SK-N-DZ (cell line): Measurements from ENCODE around the gene FAM24B.

Experiments
- DNase-seq: peaks from one replicate; pipeline ENCODE4 v3.0.0-alpha.2; 2015; ENCODE audit warnings: low spot score

The FAM24B gene

DNA sequence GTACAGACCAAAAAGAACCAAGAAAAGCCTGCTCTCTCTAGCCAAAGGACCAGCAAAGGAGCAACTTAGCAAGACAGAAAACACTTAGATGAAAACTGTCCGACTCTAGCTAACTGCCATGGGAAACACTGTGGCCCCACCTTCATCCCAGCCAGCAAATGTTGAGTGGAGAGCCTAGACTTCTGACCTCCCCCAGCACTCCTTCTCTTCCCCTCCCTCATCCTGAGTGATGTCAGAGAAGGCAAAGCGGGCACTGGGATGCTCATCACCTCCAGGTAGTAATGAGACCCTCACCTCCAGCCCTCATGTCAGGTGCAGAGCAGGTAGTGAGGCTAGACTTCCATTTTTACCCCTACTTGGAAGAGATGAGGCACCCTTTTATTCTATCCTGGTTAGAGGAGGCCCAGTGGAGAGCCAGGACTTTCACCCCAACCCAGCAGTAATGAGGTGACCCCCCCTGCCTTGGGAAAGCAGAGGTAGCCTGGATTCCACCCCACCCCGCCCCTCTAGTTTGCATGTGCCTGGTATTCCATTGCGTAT is 50.6 kb downstream of the FAM24B start:
- no peak for DNase-seq

DNA sequence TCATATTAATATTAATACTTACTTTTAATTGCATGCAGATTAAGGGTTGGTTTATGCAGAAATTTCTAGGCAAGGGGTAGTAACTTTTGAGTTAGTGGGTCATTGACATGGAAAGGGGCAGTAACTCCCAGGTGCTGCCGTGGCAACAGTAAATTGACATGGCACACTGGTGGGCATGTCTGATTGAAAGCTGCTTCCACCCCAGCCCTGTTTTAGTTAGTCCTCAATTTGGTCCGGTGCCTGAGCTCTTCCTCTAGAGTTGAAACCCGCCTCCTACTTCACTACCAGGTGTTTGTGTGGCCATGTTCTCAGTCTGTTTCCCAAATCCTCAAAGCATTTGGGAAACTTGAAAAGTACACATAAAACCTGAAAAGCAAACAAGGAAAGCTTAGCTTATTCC is 52.1 kb downstream of the FAM24B start:
- DNase-seq: no peak

DNA sequence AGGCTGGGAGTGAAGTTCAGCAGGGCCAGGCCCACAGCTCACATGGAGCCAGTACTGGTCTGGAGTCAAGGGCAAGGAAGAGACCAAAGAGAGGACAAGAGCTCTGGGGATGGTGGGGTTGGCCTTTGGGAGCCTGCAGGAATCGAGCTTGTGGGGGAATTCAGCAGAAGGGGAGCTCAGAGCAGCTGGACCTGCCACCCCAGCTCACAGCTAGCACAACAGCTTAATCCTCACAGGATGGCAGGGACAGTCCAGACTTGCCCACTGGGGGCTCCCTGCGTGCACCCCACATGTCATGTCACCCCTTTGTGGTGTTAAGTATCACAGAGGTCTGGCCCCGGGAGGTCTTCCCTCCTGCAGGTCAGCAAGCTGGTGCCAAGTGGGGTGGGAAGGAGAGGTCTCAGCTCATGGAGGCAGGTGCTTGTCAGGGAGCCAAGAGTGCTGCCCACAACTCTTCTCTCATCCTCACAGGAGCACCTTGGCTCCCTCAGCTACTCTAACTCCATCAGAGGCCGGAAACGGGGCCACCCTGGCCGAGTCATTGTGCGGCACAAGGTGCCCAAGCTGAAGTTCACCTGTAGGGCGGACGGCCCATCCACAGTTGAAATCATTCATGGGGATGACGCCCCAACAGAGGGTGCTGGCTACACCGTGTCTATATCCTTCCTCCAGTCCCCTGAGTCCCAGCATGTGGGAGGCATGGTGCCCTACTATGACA is 56.2 kb downstream of the FAM24B start:
- DNase-seq: no peak

DNA sequence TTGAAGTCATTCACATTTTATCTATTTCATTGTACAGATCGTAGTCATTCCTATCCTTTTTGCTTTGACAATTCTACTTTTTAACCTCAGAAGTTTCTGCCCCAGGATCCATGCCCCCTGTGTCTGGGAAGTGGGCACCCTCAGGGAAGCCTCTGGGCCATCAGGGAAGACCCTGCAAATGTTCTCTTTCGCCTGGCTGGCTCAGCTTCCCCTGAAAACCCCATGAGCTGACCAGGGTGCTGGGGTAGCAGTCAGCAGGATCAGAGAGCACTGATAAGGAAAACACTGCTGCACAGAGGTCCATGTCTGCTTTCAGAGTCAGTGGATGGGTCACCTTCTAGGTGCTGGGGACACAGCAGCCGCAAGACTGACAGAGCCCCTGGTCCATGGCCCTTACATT is 57.6 kb downstream of the FAM24B start:
- DNase-seq: no peak

DNA sequence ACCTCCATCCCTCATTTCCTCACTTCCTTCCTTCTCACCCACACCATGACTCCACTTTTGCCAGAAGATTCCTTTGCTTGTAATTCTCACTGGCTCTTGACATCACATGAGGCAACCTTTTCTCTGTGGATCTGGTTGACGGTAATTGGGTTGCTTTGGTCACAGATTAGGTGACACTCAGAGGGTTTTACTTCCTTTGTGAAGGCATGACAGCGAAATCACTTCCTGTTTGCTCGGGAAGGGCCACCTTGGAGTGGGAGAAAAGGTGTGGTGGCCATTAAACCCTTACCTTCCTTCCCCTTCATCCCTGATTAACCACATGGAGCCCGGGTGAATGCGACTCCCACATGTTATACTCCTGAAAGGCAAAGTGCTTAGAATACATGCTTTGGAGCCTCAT is 63.9 kb downstream of the FAM24B start:
- no peak for DNase-seq

DNA sequence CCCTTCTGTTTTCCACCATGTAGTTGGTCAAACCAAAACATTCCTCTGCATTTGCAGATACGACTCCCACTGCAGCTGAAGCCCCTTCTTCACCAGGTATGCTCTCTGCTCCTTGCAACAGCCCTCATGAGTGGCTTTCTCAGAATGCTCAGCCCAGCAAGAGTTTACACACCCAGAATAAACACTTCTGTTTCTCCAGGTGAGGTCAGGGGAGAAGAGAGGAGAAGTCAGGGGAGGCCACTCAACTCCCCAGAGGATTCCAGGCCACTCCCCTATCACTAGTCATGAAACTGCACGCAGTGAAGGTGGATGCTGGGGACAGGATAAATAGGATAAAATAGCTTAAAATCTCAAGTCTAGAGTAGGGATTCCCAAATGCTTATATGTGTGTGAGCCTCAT is 64.9 kb downstream of the FAM24B start:
- no peak for DNase-seq

DNA sequence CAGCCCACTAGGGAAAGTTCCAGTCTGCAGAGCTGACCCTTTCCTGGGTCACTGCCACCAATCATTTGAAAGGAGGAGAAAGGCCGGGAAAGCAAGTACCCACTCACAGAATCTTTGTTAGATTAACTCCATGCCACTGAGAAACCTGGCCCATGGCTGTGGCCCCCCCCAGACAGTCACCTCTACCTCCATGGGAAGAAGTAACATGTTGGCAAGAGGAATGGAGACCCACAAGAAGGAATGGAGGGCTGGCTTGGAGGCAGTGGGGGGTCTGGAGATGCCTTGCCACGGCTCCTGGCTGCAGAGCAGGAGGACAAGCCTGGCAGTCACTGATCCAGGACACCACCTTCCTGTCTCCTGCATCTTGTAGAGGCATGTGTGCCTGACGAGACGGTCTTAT is 66.6 kb downstream of the FAM24B start:
- DNase-seq: no peak

DNA sequence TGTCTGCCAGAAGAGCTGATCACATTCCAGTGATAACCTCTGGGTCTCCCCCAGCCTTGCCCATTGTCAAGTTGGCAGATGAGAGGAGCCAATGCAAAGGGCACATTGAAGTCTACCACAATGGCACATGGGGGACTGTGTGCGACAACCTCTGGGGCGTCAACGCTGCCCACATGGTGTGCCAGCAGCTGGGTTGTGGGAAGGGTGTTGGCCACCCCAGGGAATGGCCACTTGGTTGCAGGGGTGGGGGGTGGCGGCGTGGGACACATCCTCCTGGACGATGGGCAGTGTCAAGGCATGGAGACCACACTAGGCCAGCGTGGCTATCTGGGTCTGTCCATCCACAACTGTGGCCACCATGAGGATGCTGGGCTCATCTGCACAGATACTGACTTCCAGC is 77.1 kb downstream of the FAM24B start:
- no peak for DNase-seq
